GM18502 (cell line): Measurements from ENCODE around the gene PLBD2.

ENCODE experiments used
- ATAC-seq: cut with Tn5 transposase; IDR thresholded peaks from one replicate; pipeline ENCODE4 v1.9.1; 2021; ENCODE audit warnings: mild to moderate bottlenecking; ENCODE audit not compliant: unreplicated experiment, poor library complexity

Gene PLBD2

GRCh38 chr12:113437729-113438100, 79.3 kb downstream of the PLBD2 start:
- ATAC-seq, result no peak

DNA sequence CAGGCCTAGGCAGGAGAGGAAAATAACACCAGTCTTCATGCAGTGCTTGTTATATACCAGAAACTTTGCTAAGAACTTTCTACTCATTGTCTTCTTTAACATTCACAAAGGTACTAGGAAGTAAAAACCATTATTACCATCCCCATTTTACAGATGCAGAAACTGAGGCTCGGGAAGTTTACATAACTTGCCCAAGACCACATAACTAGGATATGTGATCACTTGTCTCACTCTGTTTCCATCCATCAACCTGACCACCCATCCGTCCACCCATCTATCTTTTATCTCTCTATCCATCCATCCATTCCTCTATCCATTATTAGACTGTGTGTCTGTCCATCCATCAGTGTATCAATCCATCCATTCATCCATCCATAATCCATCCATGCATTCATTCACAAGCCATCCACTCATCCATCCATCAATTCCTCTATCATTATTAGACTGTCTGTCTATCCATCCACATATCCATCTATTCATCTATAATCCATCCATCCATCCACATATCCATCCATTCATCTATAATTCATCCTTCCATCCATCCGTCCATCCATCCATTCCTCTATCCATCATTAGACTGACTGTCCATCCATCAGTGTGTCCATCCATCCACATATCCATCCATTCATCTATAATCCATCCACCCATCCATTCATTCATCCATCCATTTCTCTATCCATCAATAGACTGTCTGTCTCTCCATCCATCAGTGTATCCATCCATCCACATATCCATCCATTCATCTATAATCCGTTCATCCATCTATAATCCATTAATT, 80.3 kb downstream of the PLBD2 start:
- ATAC-seq, result no peak

DNA sequence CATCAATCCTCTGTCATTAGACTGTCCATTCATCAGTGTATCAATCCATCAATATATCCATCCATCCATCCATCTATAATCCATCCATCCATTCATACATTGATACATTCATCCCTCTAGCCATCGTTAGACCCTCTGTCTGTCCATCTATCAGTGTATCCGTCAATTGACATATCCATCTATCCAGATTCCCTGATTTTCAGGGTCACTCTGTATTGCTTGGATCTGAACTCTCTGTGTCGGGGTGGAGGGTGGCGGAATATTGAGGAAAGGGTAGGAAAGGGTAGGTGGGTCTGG, 80.9 kb downstream of the PLBD2 start:
- ATAC-seq, result no peak

DNA sequence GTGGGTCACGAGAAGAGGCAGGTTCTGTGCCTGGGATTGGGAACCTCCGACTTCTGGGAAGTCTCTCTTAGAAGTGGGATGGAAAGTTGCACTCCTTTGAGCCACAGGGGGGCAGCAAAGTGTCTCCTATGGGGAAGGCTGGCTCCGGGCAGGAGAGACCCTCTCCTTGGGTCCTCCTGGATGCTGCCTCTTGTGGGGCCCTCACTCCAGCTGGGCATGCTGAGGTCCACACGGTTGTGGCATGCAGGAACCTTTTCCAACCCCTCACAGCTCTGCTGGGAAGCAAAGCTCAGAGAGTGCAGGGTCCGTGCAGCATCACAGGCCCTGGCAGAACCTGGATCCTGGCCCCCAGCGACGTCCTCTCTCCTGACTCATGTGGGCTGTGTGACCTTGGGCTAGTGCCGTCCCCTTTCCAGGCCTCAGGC, 81.2 kb downstream of the PLBD2 start:
- no peak for ATAC-seq

GRCh38 chr12:113440336-113440735, 81.9 kb downstream of the PLBD2 start:
- no peak for ATAC-seq
